ENCODE measurements around the gene CDK17. TPM values are rescaled to one million over a fixed set of nuclear protein-coding genes. Genes with fewer than 3 reads are reported as not detected.

The CDK17 gene
- total RNA-seq, 4 donors from 2014 or later = 65.1 to 89.4 (median 71.2) TPM

GRCh38 chr12:96442906-96443305 lies 42.7 kb upstream of the CDK17 start:
- Histone ChIP-seq H3K4me3 (no peak overlapping the region), H3K27me3 (no peaks in the 10 kb centered on the region), H3K4me1 (no peaks in the 10 kb centered on the region), H3K27ac (no peak overlapping the region), H3K36me3 (no peaks in the 10 kb centered on the region), H3K9me3 (no peaks in the 10 kb centered on the region)
- 62 to 64% methylated on average over 3 of the region's 3 CpGs for WGBS, 2 donors
- TF ChIP-seq EP300 (IDR thresholded peaks at IDR 0.05) (no peak), POLR2A (IDR thresholded peaks at IDR 0.05) (no peak), CTCF (IDR thresholded peaks at IDR 0.05) (no peak)
- no peak for DNase-seq (ENCODE audit: low spot score in 2 of 2)

GRCh38 chr12:96441816-96442215 lies 41.6 kb upstream of the CDK17 start:
- no peaks in the 10 kb centered on the region for H3K4me1 ChIP-seq
- no peak for DNase-seq (ENCODE audit: low spot score in 2 of 2)
- TF ChIP-seq POLR2A (IDR thresholded peaks at IDR 0.05) (no peak), CTCF (IDR thresholded peaks at IDR 0.05) (no peak), EP300 (IDR thresholded peaks at IDR 0.05) (no peak)
- no peak overlapping the region for H3K4me3 ChIP-seq
- H3K27me3 ChIP-seq = no peaks in the 10 kb centered on the region
- H3K9me3 ChIP-seq = no peaks in the 10 kb centered on the region
- WGBS, 2 donors = 72 to 78% methylated on average over 3 of the region's 3 CpGs
- no peaks in the 10 kb centered on the region for H3K36me3 ChIP-seq
- no peak overlapping the region for H3K27ac ChIP-seq

GRCh38 chr12:96438330-96438729 lies 38.1 kb upstream of the CDK17 start:
- H3K27me3 ChIP-seq = no peaks in the 10 kb centered on the region
- whole genome bisulfite sequencing, 2 donors = 74 to 75% methylated on average over 3 of the region's 3 CpGs
- H3K36me3 ChIP-seq = no peaks in the 10 kb centered on the region
- H3K27ac ChIP-seq = no peak overlapping the region
- H3K9me3 ChIP-seq = no peaks in the 10 kb centered on the region
- no peaks in the 10 kb centered on the region for H3K4me1 ChIP-seq
- TF ChIP-seq CTCF (IDR thresholded peaks at IDR 0.05) = no peak
- no peak for TF ChIP-seq EP300 (IDR thresholded peaks at IDR 0.05)
- no peak for TF ChIP-seq POLR2A (IDR thresholded peaks at IDR 0.05)
- no peak for DNase-seq (ENCODE audit: low spot score in 2 of 2)
- no peak overlapping the region for H3K4me3 ChIP-seq

- Histone ChIP-seq H3K36me3 (no peaks in the 10 kb centered on the region), H3K9me3 (no peaks in the 10 kb centered on the region), H3K4me1 (no peaks in the 10 kb centered on the region), H3K27me3 (no peaks in the 10 kb centered on the region), H3K4me3 (no peak overlapping the region), H3K27ac (no peak overlapping the region)
- DNase-seq (ENCODE audit: low spot score in 2 of 2) = no peak
- 36 to 44% methylated on average over 1 of the region's 1 CpG for WGBS, 2 donors
- no peak for TF ChIP-seq CTCF (IDR thresholded peaks at IDR 0.05)
- TF ChIP-seq EP300 (IDR thresholded peaks at IDR 0.05) = no peak
- TF ChIP-seq POLR2A (IDR thresholded peaks at IDR 0.05) = no peak
Measured at GRCh38 chr12:96437171-96437445, 36.9 kb upstream of the CDK17 start.

- Histone ChIP-seq H3K9me3 (no peaks in the 10 kb centered on the region), H3K27ac (no peak overlapping the region), H3K27me3 (no peaks in the 10 kb centered on the region), H3K4me1 (no peaks in the 10 kb centered on the region), H3K4me3 (no peak overlapping the region), H3K36me3 (no peaks in the 10 kb centered on the region)
- no peak for TF ChIP-seq EP300 (IDR thresholded peaks at IDR 0.05)
- no peak for TF ChIP-seq CTCF (IDR thresholded peaks at IDR 0.05)
- TF ChIP-seq POLR2A (IDR thresholded peaks at IDR 0.05) = no peak
- 74 to 79% methylated on average over 8 of the region's 8 CpGs for WGBS, 2 donors
- DNase-seq (ENCODE audit: low spot score in 2 of 2) = no peak
Measured at GRCh38 chr12:96436366-96437170, 36.3 kb upstream of the CDK17 start.

All from tibial nerve (tissue), 4 donors.